ENCODE data around the gene UGT1A8.

GRCh38 chr2:233684640-233685039 lies 67.2 kb downstream of the UGT1A8 start:
- TF ChIP-seq E2F4 (CRISPR knock-in tag; IDR thresholded peaks at IDR 0.05; ENCODE audit: low read depth) = no peak
- no peak for TF ChIP-seq E2F5 (CRISPR knock-in tag; IDR thresholded peaks at IDR 0.05)
- TF ChIP-seq CTCF (IDR thresholded peaks at IDR 0.05 in 2 of 3, conservative IDR thresholded peaks at IDR 0.05 in 1 of 3; ENCODE audit: insufficient read depth in 2 of 3, low read depth in 1 of 3, low read length in 3 of 3) = no peak
- no peak for TF ChIP-seq EP300 (IDR thresholded peaks at IDR 0.05; ENCODE audit: low read length)
- TF ChIP-seq ZBTB49 (CRISPR knock-in tag; IDR thresholded peaks at IDR 0.05; ENCODE audit: borderline replicate concordance) = no peak
- no peak for TF ChIP-seq HNRNPLL (IDR thresholded peaks at IDR 0.05; ENCODE audit: low read depth, low read length, poor library complexity, severe bottlenecking)
- no peak for TF ChIP-seq TAF1 (IDR thresholded peaks at IDR 0.05; ENCODE audit: control insufficient read depth, extremely low read depth, insufficient read depth, low read length, severe bottlenecking)
- TF ChIP-seq ZNF780A (CRISPR knock-in tag; IDR thresholded peaks at IDR 0.05) = no peak
- TF ChIP-seq TCF7L2 (IDR thresholded peaks at IDR 0.05; ENCODE audit: low read depth, low read length) = no peak
- no peak for TF ChIP-seq HINFP (tag; conservative IDR thresholded peaks at IDR 0.05; ENCODE audit: low read depth)
- TF ChIP-seq TAF9B (IDR thresholded peaks at IDR 0.05; ENCODE audit: partially characterized antibody) = no peak
- TF ChIP-seq JUN (IDR thresholded peaks at IDR 0.05; ENCODE audit: borderline replicate concordance, low read depth, low read length) = no peak
- no peak for TF ChIP-seq JUN (CRISPR knock-in tag; IDR thresholded peaks at IDR 0.05; ENCODE audit: borderline replicate concordance)
